Colonic mucosa (tissue), 4 donors: ENCODE data around the gene NHLH1. TPM values are rescaled to one million over a fixed set of nuclear protein-coding genes. Genes with fewer than 3 reads are reported as not detected.
"Not testable (repeated sequence)": the region's sequence is repeated elsewhere in the genome, so short reads cannot be mapped to it uniquely, and the experiment has no call there.

Experiments used
- DNase-seq: peaks from one replicate; pipeline ENCODE4 v3.0.0-alpha.2; 2020
- H3K27ac ChIP-seq: fragments of 200-600 bp; one replicate; pipeline ENCODE4 v1.8.0; 2021
- H3K27me3 ChIP-seq: fragments of 200-600 bp; one replicate; pipeline ENCODE4 v1.8.0; 2021
- H3K36me3 ChIP-seq: fragments of 200-600 bp; one replicate; pipeline ENCODE4 v1.8.0; 2021
- H3K4me1 ChIP-seq: fragments of 200-600 bp; one replicate; pipeline ENCODE4 v1.8.0; 2021; ENCODE audit warnings: mild to moderate bottlenecking
- H3K4me3 ChIP-seq: fragments of 200-600 bp; one replicate; pipeline ENCODE4 v1.8.0; 2021
- H3K9ac ChIP-seq, 2 donors: one replicate each; pipeline ENCODE4 v1.7.0; 2013; ENCODE audit warnings: control low read depth in 2 of 2, low read depth in 2 of 2, low read length in 2 of 2
- H3K9me3 ChIP-seq: fragments of 200-600 bp; one replicate; pipeline ENCODE4 v1.8.0; 2021
- CTCF ChIP-seq: fragments of 200-600 bp; IDR thresholded peaks from one replicate; pipeline ENCODE4 v1.8.0; 2022; ENCODE audit warnings: antibody characterized with exemption, mild to moderate bottlenecking
- intact Hi-C: fragments of 100-400 bp; cut with DNase I; formaldehyde crosslinking; loops from one replicate; pipeline ENCODE4 v1.14.1; 2022
- total RNA-seq, 2 donors: library from RNA; stranded (reverse); fragmentation: NEBNext Ultra II Directional in 1 of 2; extraction: Animal tissue kit (Norgen Biotek cat#: 25700) in 1 of 2; gene quantifications; one replicate each; pipeline ENCODE4 v1.2.1, GENCODE V29; 2021
- donor health status: healthy.
- donor health status: DM: no; HTN: no; CAD: no.
- donor health status: DM: no; HTN: no; CAD: no.

Gene NHLH1
- total RNA-seq, 2 donors from 2014 or later = 0.12 TPM; not detected in 1

GRCh38 chr1:160377585-160378206, 10.8 kb downstream of the NHLH1 start:
- intact Hi-C loops = loop anchor here (5.0 to 10.0 kb wide), 2 partner anchors 185 to 293 kb away; partner anchors contain the start of genes CASQ1 and KCNJ9
- no peak overlapping the region for H3K4me3 ChIP-seq
- DNase-seq = no peak
- H3K27me3 ChIP-seq = no peaks in the 10 kb centered on the region
- no peak for TF ChIP-seq CTCF
- peaks cover 9% of the 10 kb centered on the region for H3K4me1 ChIP-seq
- no peaks in the 10 kb centered on the region for H3K36me3 ChIP-seq
- H3K27ac ChIP-seq = no peak overlapping the region
- no peaks in the 10 kb centered on the region for H3K9me3 ChIP-seq
- no peak overlapping the region for H3K9ac ChIP-seq

- H3K9me3 ChIP-seq, DNase-seq, H3K36me3 ChIP-seq, H3K4me1 ChIP-seq, H3K27me3 ChIP-seq, H3K4me3 ChIP-seq, intact Hi-C loops, H3K9ac ChIP-seq, H3K27ac ChIP-seq: not testable (repeated sequence)
Observed at GRCh38 chr1:160384812-160385211, 17.9 kb downstream of the NHLH1 start.

- H3K9me3 ChIP-seq, H3K9ac ChIP-seq, H3K27me3 ChIP-seq, H3K4me1 ChIP-seq, H3K27ac ChIP-seq, H3K36me3 ChIP-seq, DNase-seq, intact Hi-C loops, H3K4me3 ChIP-seq: not testable (repeated sequence)
Observed at GRCh38 chr1:160388406-160388805, 21.5 kb downstream of the NHLH1 start.

GRCh38 chr1:160394673-160395072, 27.8 kb downstream of the NHLH1 start:
- intact Hi-C loops = no loop called here

GRCh38 chr1:160397651-160398050, 30.8 kb downstream of the NHLH1 start:
- no peak overlapping the region for H3K4me3 ChIP-seq
- H3K4me1 ChIP-seq = no peaks in the 10 kb centered on the region
- H3K27ac ChIP-seq = no peak overlapping the region
- intact Hi-C loops = no loop called here
- no peaks in the 10 kb centered on the region for H3K9me3 ChIP-seq
- H3K36me3 ChIP-seq = no peaks in the 10 kb centered on the region
- no peaks in the 10 kb centered on the region for H3K27me3 ChIP-seq
- no peak for TF ChIP-seq CTCF
- peak; percentile 3 for DNase-seq
- no peak overlapping the region for H3K9ac ChIP-seq

More at GRCh38 chr1:160394673-160395072, 27.8 kb downstream of the NHLH1 start:
- H3K4me1 ChIP-seq = no peaks in the 10 kb centered on the region
- H3K27me3 ChIP-seq = no peaks in the 10 kb centered on the region
- H3K4me3 ChIP-seq = no peak overlapping the region
- TF ChIP-seq CTCF = no peak
- peak; percentile 9 for DNase-seq
- no peak overlapping the region for H3K27ac ChIP-seq
- no peaks in the 10 kb centered on the region for H3K9me3 ChIP-seq
- no peak overlapping the region for H3K9ac ChIP-seq
- no peaks in the 10 kb centered on the region for H3K36me3 ChIP-seq

GRCh38 chr1:160398823-160399222, 32.0 kb downstream of the NHLH1 start:
- H3K9ac ChIP-seq = no peak overlapping the region
- no peaks in the 10 kb centered on the region for H3K27me3 ChIP-seq
- no peaks in the 10 kb centered on the region for H3K36me3 ChIP-seq
- H3K4me1 ChIP-seq = no peaks in the 10 kb centered on the region
- peak; percentile 16 for DNase-seq
- no peak for TF ChIP-seq CTCF
- intact Hi-C loops = no loop called here
- no peaks in the 10 kb centered on the region for H3K9me3 ChIP-seq
- H3K4me3 ChIP-seq = no peak overlapping the region
- H3K27ac ChIP-seq = no peak overlapping the region
